BJ (cell line): ENCODE results near the gene CDKN1A. TPM values are rescaled to one million over a fixed set of nuclear protein-coding genes. Genes with fewer than 3 reads are reported as not detected.

ENCODE experiments used
- CTCF ChIA-PET: fragments of 350-600 bp; formaldehyde crosslinking; extraction: SDS; loops from one replicate; lab custom pipeline; 2021; ENCODE audit warnings: antibody characterized with exemption, inconsistent platforms; lab: Yijun Ruan, JAX
- POLR2A ChIA-PET: fragments of 300-600 bp; sonication (Branson Sonifier 250); formaldehyde crosslinking; extraction: SDS; loops from one replicate; lab custom pipeline; 2021; ENCODE audit warnings: antibody characterized with exemption; lab: Charles Lee
- DNase-seq: peaks from one replicate; pipeline ENCODE4 v3.0.0-alpha.2; 2011; ENCODE audit warnings: low read depth
- H3K27me3 ChIP-seq: 2 replicates; pipeline ENCODE4 v1.6.0; 2011; ENCODE audit warnings: low read length; ENCODE audit not compliant: control insufficient read depth, insufficient read depth
- H3K36me3 ChIP-seq: 2 replicates; pipeline ENCODE4 v1.5.1; 2011; ENCODE audit warnings: low read length; ENCODE audit not compliant: control insufficient read depth, insufficient read depth
- H3K4me3 ChIP-seq: 2 replicates; pipeline ENCODE4 v1.5.1; 2011; ENCODE audit warnings: low read depth, mild to moderate bottlenecking, control low read depth, low read length
- CTCF ChIP-seq: IDR thresholded peaks from 2 replicates; pipeline ENCODE4 v1.5.1; 2011; ENCODE audit warnings: low read depth, mild to moderate bottlenecking, control low read depth, inconsistent platforms, low read length, moderate library complexity; ENCODE audit not compliant: insufficient read depth
- polyA plus RNA-seq: library from polyadenylated mRNA; depleted of rRNA; stranded (reverse); fragments of >200 nt; gene quantifications from 2 replicates; pipeline ENCODE4 v1.2.3, GENCODE V29; 2011

Gene CDKN1A
- polyA plus RNA-seq, 1 experiment, result 820 TPM

- ChIA-PET CTCF (interaction anchor here (1.2 to 1.5 kb wide), 4 partner anchors 10 to 51 kb away, joined by 3 to 4 read pairs (median 4); no protein-coding TSS in a partner anchor), POLR2A (interaction anchor here (0.6 to 1.5 kb wide), 2 partner anchors 11 to 403 kb away, joined by 3 to 28 read pairs; partner anchors contain the start of gene CDKN1A)
- Histone ChIP-seq H3K4me3 (no peak overlapping the region), H3K36me3 (no peaks in the 10 kb centered on the region), H3K27me3 (no peaks in the 10 kb centered on the region)
- no peak for TF ChIP-seq CTCF
- peak; percentile 57 for DNase-seq
Measured at GRCh38 chr6:36666826-36667591, 11.5 kb upstream of the CDKN1A start.

- H3K4me3 ChIP-seq, result no peak overlapping the region
- no peak for TF ChIP-seq CTCF
- no peaks in the 10 kb centered on the region for H3K36me3 ChIP-seq
- CTCF ChIA-PET, result interaction anchor here (1.4 kb wide), 1 partner anchor 10 kb away, joined by 6 read pairs; the partner anchor contains the start of gene CDKN1A
- no peaks in the 10 kb centered on the region for H3K27me3 ChIP-seq
- DNase-seq, result no peak
- POLR2A ChIA-PET, result no interaction called here
Measured at GRCh38 chr6:36668591-36668990, 9.9 kb upstream of the CDKN1A start.

- DNase-seq, result no peak
- no peak for TF ChIP-seq CTCF
Measured at GRCh38 chr6:36669002-36669401, 9.5 kb upstream of the CDKN1A start.

GRCh38 chr6:36670271-36670670, 8.2 kb upstream of the CDKN1A start:
- ChIA-PET POLR2A (no interaction called here), CTCF (no interaction called here)
- Histone ChIP-seq H3K27me3 (no peaks in the 10 kb centered on the region), H3K36me3 (no peaks in the 10 kb centered on the region), H3K4me3 (no peak overlapping the region)
- DNase-seq, result no peak
- no peak for TF ChIP-seq CTCF

More at GRCh38 chr6:36669002-36669401, 9.5 kb upstream of the CDKN1A start:
- H3K36me3 ChIP-seq, result no peaks in the 10 kb centered on the region
- no peak overlapping the region for H3K4me3 ChIP-seq
- CTCF ChIA-PET, result interaction anchor here (1.4 kb wide), 1 partner anchor 10 kb away, joined by 6 read pairs; the partner anchor contains the start of gene CDKN1A
- POLR2A ChIA-PET, result no interaction called here
- no peaks in the 10 kb centered on the region for H3K27me3 ChIP-seq

GRCh38 chr6:36671687-36672375, 6.7 kb upstream of the CDKN1A start:
- Histone ChIP-seq H3K27me3 (no peaks in the 10 kb centered on the region), H3K36me3 (no peaks in the 10 kb centered on the region), H3K4me3 (no peak overlapping the region)
- DNase-seq, result no peak
- TF ChIP-seq CTCF, result no peak
- CTCF ChIA-PET, result interaction anchor here (0.9 kb wide), 1 partner anchor 49 kb away, joined by 3 read pairs; no protein-coding TSS in a partner anchor
- POLR2A ChIA-PET, result no interaction called here
